C4-2B (cell line): ENCODE data around the gene ZNF169.
"Not testable (repeated sequence)": the region's sequence is repeated elsewhere in the genome, so short reads cannot be mapped to it uniquely, and the experiment has no call there.

Experiments used
- CTCF ChIP-seq: fragments of 450-650 bp; conservative IDR thresholded peaks from 2 replicates; pipeline ENCODE4 v1.5.1; 2017; ENCODE audit warnings: mild to moderate bottlenecking
- ZFX ChIP-seq: fragments of 450-650 bp; IDR thresholded peaks from 2 replicates; pipeline ENCODE4 v1.6.1; 2017

DNA sequence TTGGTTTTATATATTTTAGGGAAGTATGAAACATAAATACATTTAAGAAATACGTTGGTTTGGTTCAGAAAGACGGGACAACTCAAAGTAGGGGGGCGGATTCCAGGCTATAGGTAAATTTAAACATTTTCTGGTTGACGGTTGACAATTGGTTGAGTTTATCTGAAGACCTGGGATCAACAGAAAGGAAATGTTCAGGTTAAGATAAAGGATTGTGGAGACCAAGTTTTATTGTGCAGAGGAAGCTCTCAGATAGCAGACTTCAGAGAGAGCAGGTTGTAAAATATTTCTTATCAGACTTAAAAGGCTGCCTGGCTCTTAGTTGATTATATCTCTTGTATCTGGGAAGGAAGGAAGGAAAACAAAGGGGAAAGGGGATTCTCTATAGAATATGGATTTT lies 17.9 kb downstream of the ZNF169 start:
- not testable (repeated sequence) for TF ChIP-seq CTCF, ZFX
